ENCODE data around the gene BEST2. TPM values are rescaled to one million over a fixed set of nuclear protein-coding genes. Genes with fewer than 3 reads are reported as not detected.

The BEST2 gene
- total and polyA plus RNA-seq, 2 donors (not counting 1 experiment from before 2014, with no cell fraction given) = not detected

DNA sequence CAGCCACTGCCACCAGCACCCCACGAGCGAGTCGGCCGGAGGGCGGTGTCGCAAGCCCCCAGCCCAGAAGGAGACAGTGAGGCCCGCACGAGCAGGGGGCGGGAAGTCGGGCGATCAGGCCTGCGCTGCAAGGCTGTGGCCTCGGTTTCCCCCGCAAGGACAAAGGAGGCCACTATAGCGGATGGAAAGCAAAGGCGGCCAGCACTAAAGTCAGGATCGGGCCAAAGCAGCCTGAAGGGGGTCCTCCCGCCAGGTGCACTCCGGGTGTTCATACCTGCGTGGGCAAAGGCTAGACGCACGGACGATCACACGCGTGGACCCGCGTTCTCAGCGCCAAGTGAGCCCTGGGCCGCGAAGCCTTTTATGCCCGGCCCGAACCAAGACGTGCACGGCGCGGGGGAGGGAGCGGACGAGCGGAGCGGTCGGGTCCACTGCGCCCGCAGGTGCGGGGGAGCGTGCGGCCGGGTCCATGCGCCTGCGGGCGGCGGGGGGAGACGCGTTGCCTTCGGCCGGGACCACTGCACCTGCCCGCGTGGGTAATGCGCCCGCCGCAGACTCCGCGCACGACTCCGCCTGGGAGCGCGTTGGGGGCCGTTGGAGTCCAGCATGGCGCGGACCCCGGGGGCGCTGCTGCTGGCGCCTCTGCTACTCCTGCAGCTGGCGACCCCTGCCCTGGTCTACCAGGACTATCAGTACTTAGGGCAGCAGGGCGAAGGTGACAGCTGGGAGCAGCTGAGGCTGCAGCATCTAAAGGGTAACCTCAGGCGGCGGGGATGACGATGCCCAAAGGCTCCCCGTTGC is 50.1 kb downstream of the BEST2 start, which contains the start of the genes PRDX2 and THSD8:
TSS of gene PRDX2 (minus strand) at position 335 of the 801 bp plus-strand sequence. CDS start 539 bp downstream, outside the sequence.
TSS of gene THSD8 (plus strand) at position 604 of the 801 bp plus-strand sequence. CDS start at position 607, 3 bp downstream.
- peak within 1 kb of the TSS; percentile 91 for H2AFZ ChIP-seq (ENCODE audit: low read length)
- H3K79me2 ChIP-seq (ENCODE audit: control insufficient read depth, insufficient read depth, low read length) = peaks cover 3% of the 10 kb centered on the region
- TF ChIP-seq EZH2 (IDR thresholded peaks at IDR 0.05; ENCODE audit: low read length, missing control alignments) = no peak
- TF ChIP-seq, protein P1, sequence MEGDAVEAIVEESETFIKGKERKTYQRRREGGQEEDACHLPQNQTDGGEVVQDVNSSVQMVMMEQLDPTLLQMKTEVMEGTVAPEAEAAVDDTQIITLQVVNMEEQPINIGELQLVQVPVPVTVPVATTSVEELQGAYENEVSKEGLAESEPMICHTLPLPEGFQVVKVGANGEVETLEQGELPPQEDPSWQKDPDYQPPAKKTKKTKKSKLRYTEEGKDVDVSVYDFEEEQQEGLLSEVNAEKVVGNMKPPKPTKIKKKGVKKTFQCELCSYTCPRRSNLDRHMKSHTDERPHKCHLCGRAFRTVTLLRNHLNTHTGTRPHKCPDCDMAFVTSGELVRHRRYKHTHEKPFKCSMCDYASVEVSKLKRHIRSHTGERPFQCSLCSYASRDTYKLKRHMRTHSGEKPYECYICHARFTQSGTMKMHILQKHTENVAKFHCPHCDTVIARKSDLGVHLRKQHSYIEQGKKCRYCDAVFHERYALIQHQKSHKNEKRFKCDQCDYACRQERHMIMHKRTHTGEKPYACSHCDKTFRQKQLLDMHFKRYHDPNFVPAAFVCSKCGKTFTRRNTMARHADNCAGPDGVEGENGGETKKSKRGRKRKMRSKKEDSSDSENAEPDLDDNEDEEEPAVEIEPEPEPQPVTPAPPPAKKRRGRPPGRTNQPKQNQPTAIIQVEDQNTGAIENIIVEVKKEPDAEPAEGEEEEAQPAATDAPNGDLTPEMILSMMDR (conservative IDR thresholded peaks at IDR 0.05 in 1 of 2, IDR thresholded peaks at IDR 0.05 in 1 of 2; ENCODE audit: low read depth in 1 of 2, low read length in 2 of 2) = peak; percentile 2 to 3
- peak within 1 kb of the TSS; percentile 52 for H3K27ac ChIP-seq (ENCODE audit: insufficient read depth, low read length)
- no peaks in the 10 kb centered on the region for H4K20me1 ChIP-seq (ENCODE audit: control insufficient read depth, extremely low read depth, insufficient read depth, low read length)
- peak; percentile 68 to 71 for DNase-seq (ENCODE audit: low read depth in 2 of 2)
- no peaks in the 10 kb centered on the region for H3K27me3 ChIP-seq (ENCODE audit: control insufficient read depth, insufficient read depth, low read length)
- peaks cover 7% of the 10 kb centered on the region for H3K4me1 ChIP-seq (ENCODE audit: control insufficient read depth, extremely low read depth, insufficient read depth, low read length)
- no peaks in the 10 kb centered on the region for H3K9me3 ChIP-seq (ENCODE audit: control insufficient read depth, insufficient read depth, low read depth, low read length)
- H3K9ac ChIP-seq (ENCODE audit: insufficient read depth, low read length) = peak within 1 kb of the TSS; percentile 73
- peak within 1 kb of the TSS; percentile 79 to 87 (median 85) for H3K4me3 ChIP-seq (replicated peaks in 1 of 4; ENCODE audit: control extremely low read depth in 1 of 4, insufficient read depth in 1 of 4, low read depth in 3 of 4, low read length in 4 of 4)
- H3K36me3 ChIP-seq (ENCODE audit: control insufficient read depth, insufficient read depth, low read length) = no peaks in the 10 kb centered on the region
- peak within 1 kb of the TSS; percentile 99 for H3K4me2 ChIP-seq (ENCODE audit: extremely low read depth, insufficient read depth, low read length)

DNA sequence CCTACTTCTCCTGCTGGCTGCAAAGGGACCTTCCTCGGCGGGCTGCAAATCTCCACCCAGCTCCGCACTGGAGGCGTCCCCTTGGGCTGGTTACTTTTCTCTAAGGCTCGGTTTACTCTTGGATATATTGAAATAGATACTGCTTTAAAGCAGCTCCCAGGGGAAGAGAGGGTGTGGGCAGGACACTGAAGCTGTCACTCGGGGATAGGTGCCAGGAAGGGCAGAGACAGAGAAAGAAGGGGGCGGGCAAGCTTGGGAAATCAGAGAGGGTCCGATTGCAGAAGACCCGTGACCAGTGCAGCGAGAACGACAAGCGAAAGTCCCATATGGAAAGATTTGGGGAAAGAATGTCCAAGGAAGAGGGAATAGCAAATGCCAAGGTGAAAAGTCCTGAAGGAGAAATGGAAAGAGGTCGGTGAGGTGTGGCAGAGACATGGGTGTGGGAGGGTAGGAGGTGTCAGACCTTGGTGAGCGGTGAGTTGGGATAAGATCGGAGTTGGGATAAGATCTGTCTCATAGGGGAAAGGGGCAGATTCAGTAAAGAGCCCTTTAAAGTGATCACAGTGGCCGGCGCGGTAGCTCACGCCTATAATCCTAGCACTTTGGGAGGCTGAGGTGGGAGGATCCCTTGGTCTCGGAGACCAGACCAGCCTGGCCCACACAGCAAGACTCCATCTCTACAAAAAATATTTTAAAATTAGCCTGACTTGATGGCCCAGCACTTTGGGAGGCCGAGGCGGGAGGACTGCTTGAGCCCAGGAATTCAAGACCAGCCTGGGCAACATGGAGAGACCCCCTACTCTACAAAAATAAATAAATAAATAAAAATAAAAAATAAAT is 50.9 kb downstream of the BEST2 start:
- Histone ChIP-seq H3K9ac (ENCODE audit: insufficient read depth, low read length) (no peak overlapping the region), H3K4me2 (ENCODE audit: extremely low read depth, insufficient read depth, low read length) (peak overlapping the region; percentile 99)
- TF ChIP-seq EZH2 (IDR thresholded peaks at IDR 0.05; ENCODE audit: low read length, missing control alignments) = no peak
- TF ChIP-seq, protein P1 (conservative IDR thresholded peaks at IDR 0.05 in 1 of 2, IDR thresholded peaks at IDR 0.05 in 1 of 2; ENCODE audit: low read depth in 1 of 2, low read length in 2 of 2) = no peak

DNA sequence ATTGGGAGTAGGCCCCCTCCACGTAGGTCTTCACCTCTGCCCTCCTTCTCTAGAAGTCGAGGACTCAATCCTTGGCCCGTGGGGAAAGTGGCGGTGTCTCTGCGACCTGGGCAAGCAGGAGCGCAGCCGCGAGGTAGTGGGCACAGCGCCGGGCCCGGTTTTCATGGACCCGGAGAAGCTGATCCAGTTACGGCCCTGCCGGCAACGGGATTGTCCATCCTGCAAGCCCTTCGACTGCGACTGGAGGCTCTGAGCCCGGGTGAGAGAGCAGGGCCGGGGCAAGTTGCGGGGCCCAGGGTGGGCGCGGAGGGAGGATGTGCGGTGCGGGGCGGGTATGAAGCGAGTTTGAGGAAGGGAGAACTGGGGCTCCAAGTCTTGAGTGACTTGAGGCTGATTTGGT is 52.5 kb downstream of the BEST2 start:
- H3K4me2 ChIP-seq (ENCODE audit: extremely low read depth, insufficient read depth, low read length) = no peak overlapping the region
- no peak overlapping the region for H3K27ac ChIP-seq (ENCODE audit: insufficient read depth, low read length)
- no peak overlapping the region for H2AFZ ChIP-seq (ENCODE audit: low read length)
- H3K9ac ChIP-seq (ENCODE audit: insufficient read depth, low read length) = no peak overlapping the region
- no peaks in the 10 kb centered on the region for H3K36me3 ChIP-seq (ENCODE audit: control insufficient read depth, insufficient read depth, low read length)
- TF ChIP-seq, protein P1 (conservative IDR thresholded peaks at IDR 0.05 in 1 of 2, IDR thresholded peaks at IDR 0.05 in 1 of 2; ENCODE audit: low read depth in 1 of 2, low read length in 2 of 2) = no peak
- TF ChIP-seq EZH2 (IDR thresholded peaks at IDR 0.05; ENCODE audit: low read length, missing control alignments) = no peak
- DNase-seq (ENCODE audit: low read depth in 2 of 2) = no peak
- no peaks in the 10 kb centered on the region for H4K20me1 ChIP-seq (ENCODE audit: control insufficient read depth, extremely low read depth, insufficient read depth, low read length)
- H3K79me2 ChIP-seq (ENCODE audit: control insufficient read depth, insufficient read depth, low read length) = peaks cover 9% of the 10 kb centered on the region
- no peaks in the 10 kb centered on the region for H3K9me3 ChIP-seq (ENCODE audit: control insufficient read depth, insufficient read depth, low read depth, low read length)
- peaks cover 13% of the 10 kb centered on the region for H3K4me1 ChIP-seq (ENCODE audit: control insufficient read depth, extremely low read depth, insufficient read depth, low read length)
- no peak overlapping the region for H3K4me3 ChIP-seq (replicated peaks in 1 of 4; ENCODE audit: control extremely low read depth in 1 of 4, insufficient read depth in 1 of 4, low read depth in 3 of 4, low read length in 4 of 4)
- H3K27me3 ChIP-seq (ENCODE audit: control insufficient read depth, insufficient read depth, low read length) = no peaks in the 10 kb centered on the region

More for the DNA sequence above, 50.9 kb downstream of the BEST2 start:
- no peak overlapping the region for H3K27ac ChIP-seq (ENCODE audit: insufficient read depth, low read length)
- peak overlapping the region; percentile 91 for H2AFZ ChIP-seq (ENCODE audit: low read length)
- peaks cover 9% of the 10 kb centered on the region for H3K79me2 ChIP-seq (ENCODE audit: control insufficient read depth, insufficient read depth, low read length)
- peak overlapping the region; percentile 56 to 87 (median 82) for H3K4me3 ChIP-seq (replicated peaks in 1 of 4; ENCODE audit: control extremely low read depth in 1 of 4, insufficient read depth in 1 of 4, low read depth in 3 of 4, low read length in 4 of 4)
- no peaks in the 10 kb centered on the region for H3K9me3 ChIP-seq (ENCODE audit: control insufficient read depth, insufficient read depth, low read depth, low read length)
- no peaks in the 10 kb centered on the region for H3K27me3 ChIP-seq (ENCODE audit: control insufficient read depth, insufficient read depth, low read length)
- no peaks in the 10 kb centered on the region for H4K20me1 ChIP-seq (ENCODE audit: control insufficient read depth, extremely low read depth, insufficient read depth, low read length)
- peaks cover 13% of the 10 kb centered on the region for H3K4me1 ChIP-seq (ENCODE audit: control insufficient read depth, extremely low read depth, insufficient read depth, low read length)
- no peaks in the 10 kb centered on the region for H3K36me3 ChIP-seq (ENCODE audit: control insufficient read depth, insufficient read depth, low read length)
- no peak for DNase-seq (ENCODE audit: low read depth in 2 of 2)

All from fibroblast of lung (primary cell).